GM21529 (cell line): ENCODE data around the gene RASSF7.

ENCODE experiments used
- ATAC-seq: cut with Tn5 transposase; IDR thresholded peaks from one replicate; pipeline ENCODE4 v1.9.1; 2021; ENCODE audit not compliant: unreplicated experiment

The RASSF7 gene

DNA sequence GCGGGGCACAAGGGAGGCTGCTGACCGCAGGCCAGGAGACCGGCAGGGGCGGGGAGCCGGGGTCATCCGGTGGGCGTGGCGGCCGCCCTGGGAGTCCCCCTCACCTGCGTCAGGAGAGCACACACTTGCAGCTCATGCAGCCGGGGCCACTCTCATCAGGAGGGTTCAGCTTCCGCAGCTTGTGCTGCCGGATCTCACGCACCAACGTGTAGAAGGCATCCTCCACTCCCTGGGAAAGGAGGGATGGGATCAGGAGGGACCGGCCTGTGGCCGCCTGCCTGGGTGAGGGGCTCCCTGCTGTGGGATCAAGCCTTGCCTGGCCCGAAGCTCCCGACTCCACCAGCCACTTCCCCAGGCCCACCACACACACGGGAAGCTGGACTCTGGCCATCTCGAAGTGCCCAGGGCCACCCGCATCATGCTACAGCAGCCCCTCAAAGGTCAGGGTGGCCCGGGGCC is 28.2 kb upstream of the RASSF7 start:
- no peak for ATAC-seq

- no peak for ATAC-seq
Observed at GRCh38 chr11:532986-533585, 27.7 kb upstream of the RASSF7 start.

DNA sequence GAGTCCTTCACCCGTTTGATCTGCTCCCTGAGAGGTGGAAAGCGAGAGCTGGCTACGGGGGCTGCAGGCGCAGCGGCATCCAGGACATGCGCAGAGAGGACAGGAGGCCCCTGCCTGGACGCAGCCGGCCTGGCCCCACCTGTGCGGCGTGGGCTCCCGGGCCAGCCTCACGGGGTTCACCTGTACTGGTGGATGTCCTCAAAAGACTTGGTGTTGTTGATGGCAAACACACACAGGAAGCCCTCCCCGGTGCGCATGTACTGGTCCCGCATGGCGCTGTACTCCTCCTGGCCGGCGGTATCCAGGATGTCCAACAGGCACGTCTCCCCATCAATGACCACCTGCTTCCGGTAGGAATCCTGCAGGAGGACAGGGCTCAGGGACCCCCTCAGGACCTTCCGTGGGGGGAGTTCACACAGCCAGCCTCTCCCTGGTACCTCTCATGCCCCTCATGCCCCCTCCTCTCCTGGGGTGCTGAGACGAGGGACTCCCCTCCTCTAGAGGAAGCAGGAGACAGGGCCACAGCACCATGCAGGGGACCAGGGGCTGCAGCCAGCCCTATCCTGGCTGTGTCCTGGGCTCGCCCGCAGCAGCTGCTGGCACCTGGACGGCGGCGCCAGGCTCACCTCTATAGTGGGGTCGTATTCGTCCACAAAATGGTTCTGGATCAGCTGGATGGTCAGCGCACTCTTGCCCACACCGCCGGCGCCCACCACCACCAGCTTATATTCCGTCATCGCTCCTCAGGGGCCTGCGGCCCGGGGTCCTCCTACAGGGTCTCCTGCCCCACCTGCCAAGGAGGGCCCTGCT is 27.0 kb upstream of the RASSF7 start:
- no peak for ATAC-seq

DNA sequence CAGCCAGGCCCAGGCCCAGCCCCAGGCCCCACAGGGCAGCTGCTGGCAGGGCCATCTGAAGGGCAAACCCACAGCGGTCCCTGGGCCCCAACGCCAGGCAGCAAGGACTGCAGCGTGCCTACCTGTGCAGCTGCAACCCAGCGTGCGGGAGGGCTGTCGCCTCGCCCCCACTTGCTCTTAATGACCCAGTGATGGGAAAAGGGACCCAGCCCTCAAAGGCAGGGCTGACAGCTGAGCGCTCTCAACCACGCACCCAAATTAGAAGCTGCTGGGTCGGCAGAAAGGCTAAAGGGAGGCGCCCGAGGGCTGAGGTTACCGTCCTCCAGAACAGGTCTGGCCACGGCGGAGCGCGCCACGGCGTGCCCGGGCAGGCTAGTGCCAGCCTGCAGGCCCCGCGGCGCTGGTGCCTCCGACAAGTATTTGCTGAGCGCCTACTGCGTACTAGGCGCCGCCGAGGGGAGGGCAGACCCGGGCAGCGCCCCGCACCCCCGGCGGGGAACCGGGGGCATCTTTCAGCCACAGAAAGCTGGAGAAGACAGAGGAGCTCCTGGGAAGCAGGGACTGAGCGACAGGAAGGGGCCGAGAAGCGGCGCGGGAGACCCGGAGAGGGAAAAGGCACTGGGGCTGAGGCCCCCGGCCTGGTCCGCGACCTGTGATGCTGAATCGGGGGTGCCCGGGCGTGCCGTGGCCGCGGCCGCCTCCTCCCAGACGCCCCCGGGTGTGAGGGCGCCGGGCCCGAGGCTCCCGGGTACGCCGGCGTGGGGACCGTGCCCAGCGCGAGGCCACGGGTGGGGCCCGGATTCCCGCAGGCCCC is 26.2 kb upstream of the RASSF7 start:
- no peak for ATAC-seq

GRCh38 chr11:535210-535518 is 25.6 kb upstream of the RASSF7 start:
- ATAC-seq, result peak; percentile 14

DNA sequence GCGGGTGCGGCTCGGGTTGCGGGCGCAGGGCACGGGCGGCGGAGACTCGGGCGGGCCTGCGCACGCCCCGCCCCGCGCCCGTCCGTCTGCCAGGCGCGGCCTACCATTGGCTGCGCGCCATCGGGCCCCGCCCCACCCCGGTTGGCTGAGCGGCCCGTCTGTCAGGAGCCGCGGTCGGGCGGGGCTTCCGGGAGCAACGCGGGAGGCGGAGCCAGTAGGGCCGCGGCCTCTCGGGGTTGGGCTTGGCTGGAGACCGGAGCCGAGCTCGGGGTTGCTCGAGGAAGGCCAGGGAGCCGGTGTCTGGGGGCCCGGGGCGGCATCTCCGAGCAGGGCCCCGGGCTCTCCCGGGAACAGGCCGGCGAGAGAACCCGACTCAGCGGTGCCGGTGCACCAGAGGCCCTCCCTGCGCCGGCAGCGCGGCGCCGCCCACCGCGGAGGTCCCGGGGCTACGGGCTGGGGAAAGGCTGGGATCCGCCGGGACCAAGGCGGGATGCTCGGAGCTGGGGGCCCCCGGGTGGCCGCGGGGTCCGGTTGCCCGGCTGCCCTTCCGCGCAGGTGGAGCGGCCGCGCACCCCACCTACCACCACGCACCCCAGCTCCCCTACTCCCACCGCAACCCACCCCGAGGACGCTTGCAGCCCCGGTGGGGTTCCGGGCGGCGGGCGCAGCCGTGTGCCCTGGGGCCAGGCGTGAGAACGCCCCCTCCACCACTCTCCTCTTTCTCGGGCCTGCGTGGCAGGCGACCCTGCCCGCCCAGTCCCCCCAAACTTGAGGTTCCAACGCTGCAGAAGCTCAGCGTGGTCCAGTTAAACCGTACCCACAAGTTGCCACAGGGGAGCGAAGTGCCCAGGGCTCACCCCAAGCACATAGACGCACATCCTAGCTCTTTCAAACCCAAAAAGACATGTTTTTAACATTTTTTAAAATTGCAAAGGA is 25.0 kb upstream of the RASSF7 start, which contains the start of gene HRAS:
Gene HRAS (minus strand): TSS at position 58 of the 936 bp plus-strand sequence.
- ATAC-seq, result peak; percentile 70

GRCh38 chr11:536841-537621 is 23.7 kb upstream of the RASSF7 start, which contains the start of gene LRRC56:
LRRC56 (plus strand) TSS chr11:537527; CDS start chr11:540685, 3,158 bp downstream.
- ATAC-seq, result peak; percentile 52

DNA sequence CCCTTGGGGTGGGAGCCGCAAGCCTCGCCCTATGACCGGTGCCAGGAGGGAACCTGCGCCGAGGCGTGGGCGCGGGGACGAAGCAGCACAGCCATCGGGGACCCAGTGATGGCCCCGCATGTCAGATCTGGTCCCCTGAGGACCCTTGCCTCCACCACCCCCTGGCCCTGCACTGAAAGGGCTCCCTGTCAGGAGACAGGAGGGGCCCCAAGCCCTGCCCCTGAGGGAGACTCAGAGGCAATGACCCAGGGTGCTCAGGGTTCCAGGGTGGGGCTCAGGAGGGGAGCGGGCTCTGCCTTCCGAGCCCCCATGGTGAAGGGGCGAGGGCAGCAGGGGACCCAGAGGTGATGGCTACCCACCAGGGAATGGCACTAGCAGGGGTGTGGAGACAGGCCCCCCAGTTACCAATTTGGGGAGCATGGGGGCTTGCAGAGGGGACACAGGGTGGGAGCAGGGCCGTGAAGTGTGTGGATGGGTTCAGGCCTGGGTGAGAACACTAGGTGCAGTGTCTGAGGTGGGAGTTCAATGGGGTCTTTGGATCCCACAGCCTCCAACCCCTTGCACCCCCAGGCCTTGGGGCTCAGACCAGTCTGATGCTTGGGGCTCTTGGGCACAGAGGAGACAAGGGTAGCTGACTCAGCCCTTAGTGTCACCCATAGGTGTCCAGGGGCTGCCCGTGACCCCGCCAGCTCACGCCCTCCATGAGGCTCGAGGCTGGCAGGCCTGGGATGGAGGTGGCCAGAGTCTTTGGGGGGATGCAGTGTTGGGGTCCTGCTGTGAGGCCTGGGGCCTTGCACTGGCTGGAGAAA is 22.9 kb upstream of the RASSF7 start:
- no peak for ATAC-seq

DNA sequence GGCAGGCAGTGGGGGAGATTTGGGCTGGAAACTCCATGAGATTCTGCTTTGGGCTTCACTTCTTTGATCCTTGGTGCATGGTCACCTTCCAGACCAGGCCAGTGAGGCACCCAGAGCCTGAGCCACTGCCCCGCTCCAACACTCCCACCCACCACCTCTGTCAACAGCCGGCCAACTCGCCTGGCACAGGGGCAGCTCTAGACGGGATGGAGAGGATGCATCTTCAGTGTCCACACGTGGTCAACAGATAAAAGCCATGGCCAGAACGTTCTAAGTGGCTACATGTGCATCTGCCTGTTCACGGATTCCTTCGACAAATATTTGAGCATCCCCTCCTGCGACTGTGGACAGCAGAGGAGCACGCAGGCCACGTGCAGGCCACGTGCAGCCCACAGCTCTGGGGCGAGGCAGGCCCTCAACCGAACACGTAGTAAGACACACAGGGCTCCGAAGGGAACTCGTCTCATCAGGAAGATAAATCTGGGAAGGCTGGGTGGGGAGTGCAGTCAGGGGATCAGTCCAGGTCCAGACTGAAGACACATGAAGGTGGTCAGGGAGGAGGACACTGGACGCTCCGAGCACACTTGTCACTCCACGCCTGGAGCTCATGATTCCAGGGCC is 22.2 kb upstream of the RASSF7 start:
- no peak for ATAC-seq

- ATAC-seq, result no peak
Observed at GRCh38 chr11:539971-540481, 20.7 kb upstream of the RASSF7 start.

DNA sequence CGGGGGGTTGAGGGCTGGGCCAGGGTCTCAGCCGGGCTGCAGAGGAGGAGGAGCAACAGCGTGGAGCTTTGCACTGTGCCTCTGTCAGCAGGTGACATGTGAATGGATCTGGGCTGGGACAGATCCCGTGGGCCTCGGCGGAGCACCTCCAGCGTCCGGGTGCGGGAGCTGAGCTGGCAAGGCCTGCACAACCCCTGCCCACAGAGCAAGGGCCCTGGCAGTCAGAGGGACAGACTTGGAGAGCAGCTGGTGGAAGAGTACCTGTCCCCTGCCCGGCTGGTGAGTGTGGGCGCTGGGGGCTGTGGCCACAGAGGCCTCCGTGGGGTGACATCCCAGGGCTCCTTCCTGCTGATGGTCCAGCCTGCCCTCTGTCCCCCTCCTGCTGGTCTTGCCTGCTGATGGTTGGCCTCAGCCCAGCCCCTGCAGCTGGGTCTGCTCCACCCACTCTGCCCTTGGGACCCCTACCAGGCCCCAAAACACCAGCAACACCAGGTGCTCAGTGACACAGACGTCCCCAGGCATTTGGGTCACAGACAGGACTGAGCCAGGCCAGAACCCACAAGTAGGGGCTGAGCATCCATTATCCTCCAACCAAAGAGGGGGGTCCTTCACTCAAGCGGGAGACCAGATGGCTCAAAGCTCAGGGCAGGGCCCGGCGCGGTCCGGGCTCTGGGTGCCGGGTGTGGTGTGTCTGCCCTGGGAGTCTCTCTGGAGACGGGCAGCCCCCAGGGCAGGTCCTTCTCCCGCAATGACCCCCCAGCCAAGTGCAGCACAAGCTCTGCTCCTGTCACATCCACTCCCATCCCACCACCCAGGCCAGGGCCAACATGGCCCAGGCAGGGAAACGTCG is 20.0 kb upstream of the RASSF7 start:
- no peak for ATAC-seq

DNA sequence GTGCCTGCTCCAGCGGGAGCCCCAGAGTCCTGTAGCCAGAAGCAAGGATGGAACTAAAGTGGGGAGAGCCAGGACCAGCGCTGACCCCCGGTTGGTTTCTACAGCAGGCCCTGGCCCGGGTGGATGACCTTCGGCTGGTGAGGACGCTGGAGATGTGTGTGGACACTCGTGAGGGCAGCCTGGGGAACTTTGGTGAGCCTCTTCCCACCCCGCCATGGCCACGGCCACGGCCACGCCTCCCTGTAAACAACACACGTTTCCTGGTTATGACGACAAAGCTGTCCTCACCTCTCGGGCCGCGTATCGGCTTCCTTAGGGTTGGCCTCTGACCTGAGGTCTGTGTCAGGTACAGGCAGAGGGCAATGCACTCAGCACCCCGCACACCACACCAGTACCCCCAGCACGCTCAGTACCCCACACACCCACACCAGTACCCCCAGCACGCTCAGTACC is 19.3 kb upstream of the RASSF7 start:
- no peak for ATAC-seq

GRCh38 chr11:544817-545166 is 16.0 kb upstream of the RASSF7 start:
- ATAC-seq, result no peak

DNA sequence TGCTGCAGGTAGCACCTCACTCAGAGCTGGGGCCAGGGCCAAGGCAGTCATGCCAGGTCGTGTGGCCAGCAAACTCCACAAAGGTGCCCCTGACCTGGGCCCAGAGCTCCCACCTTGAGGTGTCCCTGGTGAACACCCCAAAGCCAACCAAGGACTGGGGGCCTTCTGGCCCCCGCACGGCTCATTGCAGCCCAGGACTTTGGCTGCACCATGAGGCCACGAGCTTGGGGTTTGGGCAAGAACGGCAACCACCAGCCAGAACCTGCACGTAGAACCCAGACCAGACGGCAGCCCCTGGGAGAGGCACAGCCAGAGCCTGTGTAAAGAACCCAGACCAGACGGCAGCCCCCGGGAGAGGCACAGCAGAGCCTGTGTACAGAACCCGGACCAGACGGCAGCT is 15.6 kb upstream of the RASSF7 start:
- no peak for ATAC-seq

DNA sequence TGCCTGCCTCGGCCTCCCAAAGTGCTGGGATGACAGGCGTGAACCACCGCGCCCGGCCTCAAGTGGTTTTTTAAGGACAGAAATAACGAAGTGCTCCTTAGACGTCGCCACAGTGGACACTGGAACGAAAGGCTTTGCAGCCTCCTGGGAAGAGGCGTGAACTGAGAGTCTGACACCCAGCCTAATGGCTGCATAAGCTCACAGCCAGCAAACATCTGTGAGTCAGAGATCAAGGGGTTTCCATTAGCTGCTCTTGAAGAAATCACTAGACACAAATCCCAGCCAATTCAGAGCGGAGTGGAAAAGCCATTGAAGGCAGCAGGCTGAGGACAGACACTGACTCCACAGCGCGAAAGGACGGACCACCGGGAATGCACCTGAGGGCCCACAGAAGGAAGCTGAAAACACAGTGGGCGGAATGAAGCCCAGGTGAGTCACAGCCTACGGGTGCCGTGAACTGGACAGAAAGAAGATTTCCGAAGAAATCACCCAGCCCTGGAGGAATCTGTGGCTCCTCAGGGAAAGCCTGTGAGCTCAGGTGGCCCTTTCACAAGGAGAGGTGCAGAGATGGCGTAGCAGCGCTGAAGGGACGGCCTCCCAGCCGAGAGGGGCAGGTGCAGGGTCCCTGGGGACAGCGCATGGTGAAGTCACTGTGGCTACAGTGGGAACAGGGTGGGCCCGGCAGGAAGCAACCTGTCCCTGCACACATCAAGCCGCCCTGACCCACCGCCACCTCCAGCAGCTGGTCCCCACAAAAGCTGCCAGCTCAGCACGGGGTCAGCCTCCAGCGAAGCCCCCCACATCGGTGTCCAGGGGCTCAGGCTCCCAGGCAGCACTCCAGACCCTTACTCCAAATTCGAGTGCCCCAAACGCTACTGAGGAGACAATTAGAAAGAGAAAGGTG is 11.8 kb upstream of the RASSF7 start:
- ATAC-seq, result no peak

DNA sequence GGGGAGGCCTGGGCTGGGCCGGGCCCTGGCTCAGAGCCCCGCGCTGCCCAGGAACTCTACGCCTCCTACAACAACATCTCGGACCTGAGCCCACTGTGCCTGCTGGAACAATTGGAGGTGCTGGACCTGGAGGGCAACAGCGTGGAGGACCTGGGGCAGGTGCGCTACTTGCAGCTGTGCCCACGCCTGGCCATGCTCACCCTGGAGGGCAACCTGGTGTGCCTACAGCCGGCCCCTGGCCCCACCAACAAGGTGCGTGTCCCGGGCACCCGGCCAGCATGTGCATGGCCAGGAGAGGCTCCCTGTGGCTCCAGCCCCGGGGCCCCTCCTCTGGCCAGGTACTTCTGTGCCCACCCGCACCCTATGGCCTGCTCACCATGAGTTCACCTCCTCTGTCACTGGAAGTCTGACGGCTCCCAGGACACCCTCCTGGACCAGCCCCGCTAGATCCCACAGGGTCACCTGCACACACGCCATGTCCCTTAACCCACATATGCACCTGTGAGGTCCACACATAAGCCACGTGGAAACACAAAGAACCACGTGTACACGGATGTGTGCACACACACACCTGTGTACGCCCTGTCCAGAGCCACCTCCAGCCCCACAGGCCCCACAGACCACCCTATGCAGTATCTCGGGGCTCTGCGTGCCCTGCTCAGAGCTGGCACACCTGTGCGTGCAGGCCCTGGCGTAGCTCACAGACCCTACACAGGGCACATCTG is 10.6 kb upstream of the RASSF7 start:
- no peak for ATAC-seq
